ENCODE measurements around the gene PPP2R2C.

Gene PPP2R2C

DNA sequence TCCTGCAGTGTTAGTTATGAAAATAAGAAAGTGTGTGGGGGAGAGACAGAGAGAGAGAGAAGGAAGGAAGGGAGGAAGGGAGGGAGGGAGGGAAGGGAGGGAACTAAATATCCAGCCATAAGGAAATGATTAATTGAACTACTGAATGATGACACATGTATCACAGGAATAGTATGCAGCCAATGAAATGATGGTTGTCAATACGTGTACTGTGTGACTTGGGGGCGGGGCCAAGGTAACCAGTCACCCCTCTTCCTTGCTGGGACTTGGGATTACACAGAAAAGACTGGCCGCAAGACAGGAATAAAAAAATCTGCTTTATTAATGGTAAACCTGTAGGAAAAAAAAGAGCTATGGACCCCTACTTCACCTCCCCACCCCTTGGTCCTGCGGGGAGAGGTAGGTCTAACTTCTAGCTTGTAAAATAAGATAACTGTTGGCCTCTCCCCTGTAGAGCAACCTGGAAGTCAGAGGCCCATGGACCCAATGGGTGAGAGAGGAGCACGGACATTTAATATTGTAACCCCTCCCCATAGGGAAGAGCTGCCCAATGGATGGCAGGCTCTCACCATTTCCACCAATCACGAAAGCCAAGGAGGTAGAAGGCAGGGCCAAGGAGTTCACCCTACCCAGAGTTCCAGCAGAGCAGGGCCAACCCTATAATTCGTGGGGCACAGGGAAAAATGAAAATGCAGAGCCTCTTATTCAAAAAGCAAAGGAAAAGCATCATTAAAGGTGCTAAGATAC is 7.4 kb downstream of the PPP2R2C start:
- Histone ChIP-seq H3K4me3 (replicated peaks; ENCODE audit: insufficient read depth, low read length) (no peak overlapping the region), H3K27me3 (ENCODE audit: insufficient read depth, poor library complexity, severe bottlenecking) (peaks cover 14% of the 10 kb centered on the region), H3K27ac (replicated peaks) (no peak overlapping the region)
- TF ChIP-seq POLR2AphosphoS5 (IDR thresholded peaks at IDR 0.05; ENCODE audit: low read depth) (no peak), GABPA (IDR thresholded peaks at IDR 0.05; ENCODE audit: low read depth) (no peak), SPI1 (IDR thresholded peaks at IDR 0.05; ENCODE audit: borderline replicate concordance, low read depth) (no peak), CTCF (IDR thresholded peaks at IDR 0.05; ENCODE audit: insufficient read depth, low read length) (no peak), REST (IDR thresholded peaks at IDR 0.05; ENCODE audit: insufficient replicate concordance, low read depth) (no peak)
- no peak for DNase-seq (ENCODE audit: low read depth in 1 of 2, low spot score in 1 of 2)

- H3K27me3 ChIP-seq (ENCODE audit: insufficient read depth, poor library complexity, severe bottlenecking): peaks cover 8% of the 10 kb centered on the region
- no peak for DNase-seq (ENCODE audit: low read depth in 1 of 2, low spot score in 1 of 2)
- H3K27ac ChIP-seq (replicated peaks): no peak overlapping the region
- TF ChIP-seq REST (IDR thresholded peaks at IDR 0.05; ENCODE audit: insufficient replicate concordance, low read depth): no peak
- TF ChIP-seq POLR2AphosphoS5 (IDR thresholded peaks at IDR 0.05; ENCODE audit: low read depth): no peak
- TF ChIP-seq CTCF (IDR thresholded peaks at IDR 0.05; ENCODE audit: insufficient read depth, low read length): no peak
- no peak for TF ChIP-seq GABPA (IDR thresholded peaks at IDR 0.05; ENCODE audit: low read depth)
- no peak for TF ChIP-seq SPI1 (IDR thresholded peaks at IDR 0.05; ENCODE audit: borderline replicate concordance, low read depth)
- H3K4me3 ChIP-seq (replicated peaks; ENCODE audit: insufficient read depth, low read length): no peak overlapping the region
Observed at GRCh38 chr4:6463311-6464289, 8.8 kb downstream of the PPP2R2C start.

DNA sequence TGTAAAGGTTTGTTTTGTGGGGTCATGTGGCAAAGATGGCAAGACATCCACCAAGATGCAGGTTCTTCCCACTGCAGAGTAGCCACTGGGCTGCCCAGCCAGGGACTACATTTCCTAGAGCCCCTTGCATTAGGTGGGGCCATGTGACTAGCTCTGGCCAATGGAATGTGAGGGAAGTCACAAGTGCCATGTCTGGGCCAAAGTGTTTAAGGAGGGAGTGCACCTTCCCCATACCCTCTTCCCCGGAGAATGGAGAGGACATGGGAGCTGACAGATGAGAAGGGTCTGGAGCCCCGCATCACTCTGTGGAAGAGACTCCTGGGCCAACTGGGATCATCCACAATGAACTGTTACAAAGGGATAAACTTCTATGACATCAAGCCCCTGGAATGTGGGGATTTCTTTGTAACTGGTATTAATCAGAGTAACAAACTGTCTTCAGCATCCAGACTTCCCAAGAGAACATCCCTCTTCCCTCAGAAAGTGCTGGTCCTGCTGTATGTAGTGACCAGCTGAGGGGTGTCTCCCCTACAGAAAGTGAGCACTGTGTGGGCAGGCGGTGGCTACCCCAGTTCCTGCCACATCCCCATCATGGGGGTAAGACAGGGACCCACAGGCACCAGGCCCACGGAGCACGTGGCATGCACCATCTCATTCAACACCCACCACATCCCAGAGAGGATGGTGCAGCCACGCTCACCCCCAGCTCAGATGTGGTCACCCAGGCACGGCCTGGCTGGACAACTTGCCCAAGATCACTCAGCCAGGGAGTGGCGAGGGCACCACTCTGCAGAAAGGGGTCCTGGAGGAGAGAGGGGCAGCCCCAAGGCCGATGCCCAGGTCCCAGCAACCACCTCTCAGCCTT is 10.9 kb downstream of the PPP2R2C start:
- DNase-seq (ENCODE audit: low read depth in 1 of 2, low spot score in 1 of 2): no peak
- Histone ChIP-seq H3K27ac (replicated peaks) (no peak overlapping the region), H3K27me3 (ENCODE audit: insufficient read depth, poor library complexity, severe bottlenecking) (peaks cover 2% of the 10 kb centered on the region), H3K4me3 (replicated peaks; ENCODE audit: insufficient read depth, low read length) (no peak overlapping the region)
- TF ChIP-seq CTCF (IDR thresholded peaks at IDR 0.05; ENCODE audit: insufficient read depth, low read length): no peak

All from HL-60 (cell line).